Right renal cortex interstitium (tissue), 3 donors: ENCODE data around the gene OR6K2. TPM values are rescaled to one million over a fixed set of nuclear protein-coding genes. Genes with fewer than 3 reads are reported as not detected.

Experiments
- DNase-seq, 3 donors: peaks; one replicate each; pipeline ENCODE4 v3.0.0-alpha.2; 2013; ENCODE audit warnings: low read depth in 3 of 3, low spot score in 2 of 3
- polyA plus RNA-seq, 3 donors: library from polyadenylated mRNA; unstranded; fragments of 120-200 nt; gene quantifications; one replicate each; pipeline ENCODE4 v1.2.1, GENCODE V29; 2013; ENCODE audit not compliant: insufficient read length in 3 of 3

The OR6K2 gene
- polyA plus RNA-seq, 3 donors, result not detected

GRCh38 chr1:158686111-158687009 is 14.1 kb downstream of the OR6K2 start, which contains the start of gene SPTA1:
Gene SPTA1, minus strand, starts transcription at chr1:158686715. Its CDS starts 198 bp downstream, at chr1:158686517.
- DNase-seq, result no peak

GRCh38 chr1:158685085-158685484 is 15.4 kb downstream of the OR6K2 start:
- DNase-seq, result no peak

- no peak for DNase-seq
These were observed 18.8 kb downstream of the OR6K2 start for GRCh38 chr1:158681606-158682005.

GRCh38 chr1:158679289-158679688 is 21.2 kb downstream of the OR6K2 start:
- DNase-seq, result no peak

GRCh38 chr1:158675563-158676323 is 24.7 kb downstream of the OR6K2 start:
- DNase-seq, result no peak

- no peak for DNase-seq
These were observed 26.1 kb downstream of the OR6K2 start for GRCh38 chr1:158674302-158674701.

GRCh38 chr1:158666037-158666436 is 34.4 kb downstream of the OR6K2 start:
- no peak for DNase-seq

- no peak for DNase-seq
These were observed 45.9 kb downstream of the OR6K2 start for GRCh38 chr1:158654571-158654970.

GRCh38 chr1:158654086-158654485 is 46.4 kb downstream of the OR6K2 start:
- DNase-seq, result no peak

GRCh38 chr1:158652721-158653334 is 47.6 kb downstream of the OR6K2 start:
- no peak for DNase-seq

Other genes with a start within 250 kb of the OR6K2 start
- not detected for gene OR10K1, start 238.8 kb downstream of the OR6K2 start, polyA plus RNA-seq
- gene OR10R2, start 228.4 kb downstream of the OR6K2 start, polyA plus RNA-seq, result not detected
- under 1 TPM in 1 of 3 donors, not detected in 2; 0.04 TPM for gene OR6Y1, start 146.2 kb downstream of the OR6K2 start, polyA plus RNA-seq
- gene OR6P1, start 130.1 kb downstream of the OR6K2 start, polyA plus RNA-seq, result not detected
- gene OR10X1, start 120.8 kb downstream of the OR6K2 start, polyA plus RNA-seq, result not detected
- gene OR10Z1, start 95.4 kb downstream of the OR6K2 start, polyA plus RNA-seq, result under 1 TPM; 0.01 to 0.07 (median 0.03) TPM
- 1 to 10 TPM; 1.2 to 3.4 (median 1.2) TPM for gene SPTA1, start 13.9 kb downstream of the OR6K2 start, polyA plus RNA-seq
- gene OR6K3, start 20.1 kb upstream of the OR6K2 start, polyA plus RNA-seq, result under 1 TPM in 2 of 3 donors, not detected in 1; 0.07 to 0.12 TPM
- not detected for gene OR6K6, start 54.1 kb upstream of the OR6K2 start, polyA plus RNA-seq
- gene OR6N1, start 71.5 kb upstream of the OR6K2 start, polyA plus RNA-seq, result not detected
- not detected for gene OR6N2, start 80.6 kb upstream of the OR6K2 start, polyA plus RNA-seq
- 1 to 10 TPM; 4.0 to 6.0 (median 4.1) TPM for gene MNDA, start 130.7 kb upstream of the OR6K2 start, polyA plus RNA-seq
- under 1 TPM; 0.11 to 0.28 (median 0.28) TPM for gene PYHIN1, start 230.9 kb upstream of the OR6K2 start, polyA plus RNA-seq